CMK (cell line): ENCODE data around the gene ARHGAP26.

Source experiments
- DNase-seq: peaks from one replicate; pipeline ENCODE4 v3.0.0-alpha.2; 2010; ENCODE audit warnings: low read depth

Gene ARHGAP26

GRCh38 chr5:143164557-143164956 is 394.4 kb downstream of the ARHGAP26 start:
- DNase-seq, result no peak

GRCh38 chr5:143165049-143165880 is 395.1 kb downstream of the ARHGAP26 start:
- DNase-seq, result no peak

GRCh38 chr5:143166090-143166489 is 395.9 kb downstream of the ARHGAP26 start:
- DNase-seq, result no peak

GRCh38 chr5:143166661-143167420 is 396.7 kb downstream of the ARHGAP26 start:
- DNase-seq, result no peak

- DNase-seq, result no peak
Measured at GRCh38 chr5:143168171-143168741, 398.1 kb downstream of the ARHGAP26 start.

- no peak for DNase-seq
Measured at GRCh38 chr5:143168921-143169810, 399.0 kb downstream of the ARHGAP26 start.

- DNase-seq, result no peak
Measured at GRCh38 chr5:143170104-143170503, 399.9 kb downstream of the ARHGAP26 start.

GRCh38 chr5:143170977-143171376 is 400.8 kb downstream of the ARHGAP26 start:
- no peak for DNase-seq

GRCh38 chr5:143172739-143173138 is 402.6 kb downstream of the ARHGAP26 start:
- no peak for DNase-seq

GRCh38 chr5:143173139-143173889 is 403.1 kb downstream of the ARHGAP26 start:
- DNase-seq, result no peak

- DNase-seq, result no peak
Measured at GRCh38 chr5:143174714-143175398, 404.7 kb downstream of the ARHGAP26 start.

GRCh38 chr5:143176048-143176447 is 405.9 kb downstream of the ARHGAP26 start:
- no peak for DNase-seq

GRCh38 chr5:143177263-143177983 is 407.2 kb downstream of the ARHGAP26 start:
- no peak for DNase-seq

GRCh38 chr5:143179126-143179740 is 409.1 kb downstream of the ARHGAP26 start:
- no peak for DNase-seq

GRCh38 chr5:143180751-143181150 is 410.6 kb downstream of the ARHGAP26 start:
- DNase-seq, result no peak

- DNase-seq, result no peak
Measured at GRCh38 chr5:143181173-143181572, 411.0 kb downstream of the ARHGAP26 start.

- no peak for DNase-seq
Measured at GRCh38 chr5:143182106-143182505, 411.9 kb downstream of the ARHGAP26 start.

GRCh38 chr5:143182901-143183820 is 413.0 kb downstream of the ARHGAP26 start:
- DNase-seq, result no peak
